ENCODE measurements around the gene FRAT1.

- TF ChIP-seq CTCF (IDR thresholded peaks at IDR 0.05; ENCODE audit: extremely low read depth in 1 of 2, insufficient read depth in 1 of 2, low read depth in 1 of 2, low read length in 2 of 2) = no peak
- no peak for TF ChIP-seq POLR2AphosphoS5 (IDR thresholded peaks at IDR 0.05; ENCODE audit: insufficient read depth, low read depth, low read length)
- no peak for TF ChIP-seq FOS (IDR thresholded peaks at IDR 0.05; ENCODE audit: borderline replicate concordance, insufficient read depth, low read length)
- TF ChIP-seq MAX (IDR thresholded peaks at IDR 0.05; ENCODE audit: insufficient read depth, insufficient read length) = no peak
- TF ChIP-seq POLR2A (IDR thresholded peaks at IDR 0.05; ENCODE audit: low read depth, low read length) = no peak
- TF ChIP-seq EZH2 (IDR thresholded peaks at IDR 0.05; ENCODE audit: borderline replicate concordance, low read depth, low read length, severe bottlenecking) = no peak
- TF ChIP-seq GATA2 (IDR thresholded peaks at IDR 0.05; ENCODE audit: insufficient read depth, insufficient read length, low read depth, low read length) = no peak
- no peak for TF ChIP-seq MYC (IDR thresholded peaks at IDR 0.05; ENCODE audit: low read depth, low read length)
Measured at GRCh38 chr10:97307866-97308780, 10.9 kb upstream of the FRAT1 start.

All from endothelial cell of umbilical vein (primary cell).